ENCODE measurements around the gene TNPO1. TPM values are rescaled to one million over a fixed set of nuclear protein-coding genes. Genes with fewer than 3 reads are reported as not detected.

TNPO1 gene
- total RNA-seq, 1 experiment from 2014 or later, result 205 TPM

GRCh38 chr5:72817671-72818266, 1.3 kb downstream of the TNPO1 start:
- DNase-seq (ENCODE audit: low read depth), result no peak

GRCh38 chr5:72818866-72819534, 2.5 kb downstream of the TNPO1 start:
- peak; percentile 52 for DNase-seq (ENCODE audit: low read depth)

DNA sequence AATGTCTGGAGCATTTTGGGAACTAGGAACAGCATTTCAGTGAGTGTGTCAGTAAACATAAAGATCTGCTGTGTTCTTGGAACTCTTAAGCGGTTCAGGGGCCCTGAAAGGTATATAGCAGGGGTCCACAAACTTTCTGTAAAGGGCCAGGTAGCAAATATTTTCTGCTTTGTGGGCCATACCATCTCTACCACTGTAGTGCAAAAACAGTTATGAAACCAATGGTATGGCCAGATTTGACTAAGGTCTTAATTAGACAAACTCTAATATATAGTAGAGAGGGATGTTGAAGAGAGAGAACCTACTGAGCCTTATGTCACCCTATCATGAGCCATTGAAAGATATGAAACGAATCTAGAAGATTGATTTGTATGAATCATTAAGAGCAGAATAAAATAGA, 5.3 kb downstream of the TNPO1 start:
- no peak for DNase-seq (ENCODE audit: low read depth)

- DNase-seq (ENCODE audit: low read depth), result no peak
Observed at GRCh38 chr5:72822944-72823343, 6.5 kb downstream of the TNPO1 start.

DNA sequence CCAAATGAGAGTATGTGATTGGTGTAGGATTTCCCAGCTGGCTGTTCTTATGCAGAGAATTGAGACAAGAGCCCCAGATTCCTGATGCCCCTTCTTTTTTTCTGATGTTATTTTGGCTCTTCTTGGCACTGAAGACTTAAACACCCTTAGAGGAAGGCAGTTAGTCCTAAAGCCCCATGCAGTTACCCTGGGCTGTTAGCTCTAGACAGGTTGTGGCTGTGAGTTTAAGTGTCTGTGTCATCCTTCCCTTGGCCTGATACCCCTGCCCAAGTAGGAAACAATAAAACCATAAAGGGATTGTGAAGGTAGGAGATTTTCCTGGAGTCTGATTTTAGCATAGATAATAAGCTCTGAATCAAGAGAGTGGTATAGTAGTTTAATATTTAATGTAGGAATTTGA, 13.2 kb downstream of the TNPO1 start:
- no peak for DNase-seq (ENCODE audit: low read depth)

DNA sequence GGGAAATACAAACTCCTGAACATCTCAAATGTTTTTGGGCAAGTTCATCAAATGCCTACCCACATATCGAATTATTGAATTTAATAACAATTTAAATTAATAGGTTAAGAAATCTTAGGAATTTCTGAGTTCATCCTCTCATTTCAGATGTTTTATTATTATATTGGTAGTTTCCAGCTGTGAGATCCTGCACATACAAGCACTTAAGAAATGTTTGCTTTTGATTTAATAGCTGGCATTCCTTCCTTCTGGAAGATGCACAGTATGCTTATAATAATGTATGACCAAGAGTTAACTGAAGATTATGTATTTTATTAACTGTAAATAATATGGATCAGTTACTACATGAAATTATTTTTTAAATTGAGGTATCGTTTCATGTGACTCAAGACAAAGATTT, 13.9 kb downstream of the TNPO1 start:
- no peak for DNase-seq (ENCODE audit: low read depth)

DNA sequence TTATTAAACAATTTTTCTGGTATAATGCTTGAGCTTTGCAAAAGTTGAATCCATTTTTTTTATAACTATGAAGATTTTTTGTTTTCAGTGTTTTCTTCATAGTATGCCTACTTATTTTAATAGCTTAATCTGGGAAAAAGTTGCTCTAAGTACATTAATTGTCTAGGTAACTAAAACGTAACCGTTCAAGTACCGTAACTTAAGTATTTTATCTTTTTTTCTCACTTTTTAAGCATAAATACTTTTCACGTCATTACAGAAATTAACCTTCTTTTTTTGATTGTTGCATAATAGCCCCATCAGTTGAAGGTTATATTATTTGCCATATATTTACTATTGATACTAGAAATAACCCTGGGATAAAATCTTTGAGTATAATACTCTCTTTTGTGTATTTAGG, 15.2 kb downstream of the TNPO1 start:
- no peak for DNase-seq (ENCODE audit: low read depth)

DNA sequence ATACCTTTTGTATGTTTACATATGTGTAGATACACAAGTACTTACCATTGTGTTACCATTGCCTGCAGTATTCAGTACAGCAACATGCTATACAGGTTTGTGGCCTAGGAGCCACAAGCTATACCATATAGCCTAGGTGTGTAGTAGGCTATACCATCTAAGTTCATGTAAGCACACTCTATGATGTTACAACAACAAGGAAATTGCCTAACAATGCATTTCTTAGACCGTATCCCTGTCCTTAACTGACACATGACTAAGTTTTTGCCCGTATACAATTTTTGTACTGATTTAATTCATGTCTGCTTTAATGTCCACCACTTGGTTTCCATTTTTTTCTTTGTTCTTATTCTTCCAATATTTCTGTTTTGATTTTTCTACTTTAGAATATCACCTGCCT, 18.5 kb downstream of the TNPO1 start:
- DNase-seq (ENCODE audit: low read depth), result no peak

- no peak for DNase-seq (ENCODE audit: low read depth)
Observed at GRCh38 chr5:72835633-72836032, 19.2 kb downstream of the TNPO1 start.

DNA sequence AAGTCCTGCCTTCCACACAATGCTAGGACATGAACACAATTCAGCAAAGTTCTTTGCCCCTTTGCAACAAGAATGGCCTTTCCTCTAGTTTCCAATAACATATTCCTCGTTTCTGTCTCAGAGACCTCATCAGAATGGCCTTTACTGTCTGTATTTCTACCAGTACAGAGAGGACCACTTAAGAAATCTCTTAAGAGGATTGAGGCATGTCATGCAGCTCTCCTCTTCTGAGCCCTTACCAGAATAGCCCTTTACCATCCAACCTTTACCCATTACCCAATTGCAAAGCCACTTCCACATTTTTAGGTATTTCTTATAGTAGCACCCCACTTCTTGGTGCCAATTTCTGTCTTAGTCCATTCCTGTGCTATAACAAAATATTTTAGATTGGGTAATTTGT, 20.3 kb downstream of the TNPO1 start:
- no peak for DNase-seq (ENCODE audit: low read depth)

GRCh38 chr5:72837524-72838096, 21.1 kb downstream of the TNPO1 start:
- DNase-seq (ENCODE audit: low read depth), result no peak

- DNase-seq (ENCODE audit: low read depth), result no peak
Observed at GRCh38 chr5:72840041-72840440, 23.6 kb downstream of the TNPO1 start.

DNA sequence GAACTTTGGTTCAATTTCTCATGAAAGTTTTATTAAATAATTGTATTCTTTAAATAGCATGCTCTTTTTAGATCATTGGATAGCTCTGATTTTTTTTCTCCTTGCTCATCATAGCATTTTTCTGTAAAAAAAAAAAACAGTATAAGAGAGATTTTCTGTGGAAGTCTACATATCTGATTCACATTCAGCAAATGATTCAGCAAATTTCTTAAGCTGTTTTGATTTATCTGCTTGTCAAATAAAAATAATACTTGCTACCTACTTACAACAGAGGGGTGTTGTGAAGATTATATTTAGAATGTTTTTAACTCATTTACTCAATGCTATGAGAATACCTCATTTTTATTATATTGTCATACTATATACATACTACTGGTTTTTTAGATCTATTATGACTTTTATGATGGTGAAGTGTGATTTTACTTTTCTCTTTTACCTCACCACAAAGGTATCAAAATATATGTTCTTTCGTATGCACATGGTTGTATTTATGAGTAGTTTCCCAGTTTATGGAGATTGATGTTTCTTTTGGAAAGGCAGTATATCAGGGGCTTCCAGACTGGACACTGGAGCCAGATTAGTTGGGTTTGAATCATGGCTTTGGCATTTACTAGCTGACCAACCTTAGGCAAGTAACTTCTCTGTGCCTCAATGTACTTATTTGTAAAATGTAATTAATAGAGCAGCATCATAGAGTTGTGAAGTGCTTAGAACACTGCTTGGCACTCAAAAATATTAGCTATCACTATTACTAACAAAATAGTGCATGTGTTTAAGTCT, 25.5 kb downstream of the TNPO1 start:
- DNase-seq (ENCODE audit: low read depth), result no peak

DNA sequence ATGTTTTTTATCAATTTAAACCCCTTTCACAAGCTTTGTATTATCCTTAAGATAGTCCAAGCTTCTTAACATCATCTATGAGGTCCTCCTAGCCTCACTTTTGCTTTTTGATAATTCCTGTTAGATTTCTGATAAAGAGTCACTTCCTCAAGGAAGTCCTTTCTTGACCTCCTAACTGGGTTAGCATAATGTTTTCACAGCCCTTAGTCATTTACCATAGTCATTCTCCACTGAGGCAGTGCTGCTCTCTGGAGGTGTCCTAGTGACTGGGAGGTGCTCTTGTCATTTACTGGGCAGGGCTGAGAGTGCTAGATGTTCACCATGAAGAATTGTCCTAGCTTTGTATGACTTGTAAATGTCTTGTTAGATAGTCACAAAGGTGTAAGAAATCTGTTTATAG, 26.4 kb downstream of the TNPO1 start:
- peak; percentile 70 for DNase-seq (ENCODE audit: low read depth)

- no peak for DNase-seq (ENCODE audit: low read depth)
Observed at GRCh38 chr5:72844218-72844603, 27.8 kb downstream of the TNPO1 start.

DNA sequence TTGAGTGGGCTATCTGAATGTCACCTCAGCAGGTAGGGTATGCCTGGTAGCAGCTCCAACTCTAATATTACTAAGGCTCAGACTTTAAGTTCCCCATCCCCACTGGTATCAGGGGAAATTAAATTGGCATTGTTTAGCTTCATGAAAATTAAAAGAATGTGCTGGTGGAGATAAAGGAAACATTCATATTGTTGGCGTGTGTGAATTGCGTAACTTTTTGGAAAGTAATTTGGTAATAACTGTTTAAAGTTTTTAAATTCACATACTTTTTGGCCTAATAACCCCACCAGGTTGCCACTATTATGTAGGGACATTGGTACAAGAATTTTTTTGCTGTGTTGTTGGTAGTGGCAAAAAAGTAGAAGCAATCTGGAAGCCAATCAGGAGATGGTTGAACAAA, 29.4 kb downstream of the TNPO1 start:
- DNase-seq (ENCODE audit: low read depth), result no peak

DNA sequence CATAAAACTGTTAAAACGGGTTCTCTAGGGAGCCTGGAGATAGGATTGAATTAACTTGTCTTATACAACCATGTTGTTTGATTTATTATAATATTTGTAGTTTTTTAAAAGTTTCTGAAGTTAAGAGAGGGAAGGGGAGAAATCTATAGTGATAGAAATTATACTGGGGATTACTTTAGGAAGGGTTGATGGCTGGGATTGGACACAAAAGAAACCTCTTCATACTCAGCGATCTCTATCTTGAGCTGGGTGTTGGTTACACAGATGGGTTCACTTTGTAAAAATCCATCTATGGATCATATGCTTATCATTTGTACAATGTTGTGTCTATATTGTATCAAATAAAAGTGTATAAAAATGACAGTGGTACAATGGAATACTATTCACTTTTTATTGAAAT, 30.0 kb downstream of the TNPO1 start:
- no peak for DNase-seq (ENCODE audit: low read depth)

- DNase-seq (ENCODE audit: low read depth), result no peak
Observed at GRCh38 chr5:72847439-72847838, 31.0 kb downstream of the TNPO1 start.

- DNase-seq (ENCODE audit: low read depth), result peak; percentile 91
Observed at GRCh38 chr5:72847989-72848473, 31.6 kb downstream of the TNPO1 start.

GRCh38 chr5:72848474-72849428, 32.3 kb downstream of the TNPO1 start:
- DNase-seq (ENCODE audit: low read depth), result peak; percentile 29

- DNase-seq (ENCODE audit: low read depth), result no peak
Observed at GRCh38 chr5:72849546-72849945, 33.1 kb downstream of the TNPO1 start.

All from HT1080 (cell line).